Measurements from ENCODE around the gene ZSCAN5C. TPM values are rescaled to one million over a fixed set of nuclear protein-coding genes. Genes with fewer than 3 reads are reported as not detected.
"Not testable (repeated sequence)": the region's sequence is repeated elsewhere in the genome, so short reads cannot be mapped to it uniquely, and the experiment has no call there.

The ZSCAN5C gene
- total RNA-seq, 2 donors from 2014 or later, result not detected

GRCh38 chr19:56177564-56178243, 24.4 kb upstream of the ZSCAN5C start:
- ATAC-seq, result no peak
- intact Hi-C loops (cut with DNase I, micrococcal nuclease), result loop anchor here in 1 of 2 donors (10.0 kb wide), 1 partner anchor 103 kb away; no protein-coding TSS in a partner anchor
- no peak for DNase-seq

GRCh38 chr19:56189785-56190184, 12.3 kb upstream of the ZSCAN5C start:
- ATAC-seq (no peak), DNase-seq (no peak)
- intact Hi-C loops (cut with DNase I, micrococcal nuclease), result no loop called here

- ATAC-seq (no peak), DNase-seq (no peak)
- intact Hi-C loops (cut with DNase I, micrococcal nuclease), result no loop called here
These were observed 11.0 kb upstream of the ZSCAN5C start for GRCh38 chr19:56191115-56191514.

- ATAC-seq (no peak), DNase-seq (no peak)
- intact Hi-C loops (cut with DNase I, micrococcal nuclease), result no loop called here
These were observed 10.4 kb upstream of the ZSCAN5C start for GRCh38 chr19:56191711-56192110.

GRCh38 chr19:56193981-56194640, 8.0 kb upstream of the ZSCAN5C start:
- intact Hi-C loops (cut with DNase I, micrococcal nuclease), result no loop called here
- no peak for ATAC-seq

GRCh38 chr19:56197646-56198045, 4.4 kb upstream of the ZSCAN5C start, which contains the start of gene ZSCAN5B:
TSS of gene ZSCAN5B (minus strand) at chr19:56197783. CDS start at chr19:56193052, 4,731 bp downstream.
- ATAC-seq; DNase-seq; intact Hi-C loops (cut with DNase I, micrococcal nuclease): not testable (repeated sequence)

More at GRCh38 chr19:56193981-56194640, 8.0 kb upstream of the ZSCAN5C start:
- DNase-seq, result no peak

- DNase-seq, result no peak
- intact Hi-C loops (cut with DNase I, micrococcal nuclease), result no loop called here
- ATAC-seq, result no peak
These were observed 2.4 kb upstream of the ZSCAN5C start for GRCh38 chr19:56199687-56200086.

GRCh38 chr19:56207581-56207980, 5.5 kb downstream of the ZSCAN5C start:
- ATAC-seq; DNase-seq; intact Hi-C loops (cut with DNase I, micrococcal nuclease): not testable (repeated sequence)

- no peak for ATAC-seq
- DNase-seq, result no peak
- intact Hi-C loops (cut with DNase I, micrococcal nuclease), result no loop called here
These were observed 7.0 kb downstream of the ZSCAN5C start for GRCh38 chr19:56209091-56209490.

- ATAC-seq; DNase-seq; intact Hi-C loops (cut with DNase I, micrococcal nuclease): not testable (repeated sequence)
These were observed 8.0 kb downstream of the ZSCAN5C start for GRCh38 chr19:56210036-56210435.

- no peak for DNase-seq
- intact Hi-C loops (cut with DNase I, micrococcal nuclease), result no loop called here
- ATAC-seq, result no peak
These were observed 9.6 kb downstream of the ZSCAN5C start for GRCh38 chr19:56211718-56212117.

- no peak for DNase-seq
- intact Hi-C loops (cut with DNase I, micrococcal nuclease), result no loop called here
- no peak for ATAC-seq
These were observed 15.2 kb downstream of the ZSCAN5C start for GRCh38 chr19:56217039-56217949.

GRCh38 chr19:56218961-56219360, 16.9 kb downstream of the ZSCAN5C start:
- intact Hi-C loops (cut with DNase I, micrococcal nuclease), result no loop called here
- ATAC-seq, result no peak
- no peak for DNase-seq

- DNase-seq; intact Hi-C loops (cut with DNase I, micrococcal nuclease): not testable (repeated sequence)
- peak; percentile 67 for ATAC-seq
These were observed 19.4 kb downstream of the ZSCAN5C start for GRCh38 chr19:56221442-56221841.

GRCh38 chr19:56221851-56222250, 19.8 kb downstream of the ZSCAN5C start:
- intact Hi-C loops (cut with DNase I, micrococcal nuclease), result no loop called here
- ATAC-seq (no peak), DNase-seq (no peak)

GRCh38 chr19:56222901-56223300, 20.8 kb downstream of the ZSCAN5C start:
- ATAC-seq (no peak), DNase-seq (no peak)
- intact Hi-C loops (cut with DNase I, micrococcal nuclease), result no loop called here

- ATAC-seq (no peak), DNase-seq (no peak)
- intact Hi-C loops (cut with DNase I, micrococcal nuclease), result no loop called here
These were observed 21.4 kb downstream of the ZSCAN5C start for GRCh38 chr19:56223481-56223880.

- no peak for ATAC-seq
- no peak for DNase-seq
- intact Hi-C loops (cut with DNase I, micrococcal nuclease), result no loop called here
These were observed 43.2 kb downstream of the ZSCAN5C start for GRCh38 chr19:56245121-56245740.

GRCh38 chr19:56245764-56246163, 43.7 kb downstream of the ZSCAN5C start:
- intact Hi-C loops (cut with DNase I, micrococcal nuclease); ATAC-seq; DNase-seq: not testable (repeated sequence)

Data from left colon (tissue), 2 donors.